HEK293T (cell line): ENCODE data around the gene ZNF76.

Experiments
- BHLHE40 ChIP-seq: fragments of 450-650 bp; IDR thresholded peaks from 2 replicates; pipeline ENCODE4 v1.6.1; 2016; ENCODE audit warnings: mild to moderate bottlenecking, moderate library complexity, borderline replicate concordance
- FOXK2 ChIP-seq: fragments of 450-650 bp; IDR thresholded peaks from 2 replicates; pipeline ENCODE4 v1.6.1; 2016; ENCODE audit warnings: mild to moderate bottlenecking
- FOXM1 ChIP-seq: fragments of 450-650 bp; IDR thresholded peaks from 2 replicates; pipeline ENCODE4 v1.6.1; 2017; ENCODE audit warnings: mild to moderate bottlenecking, borderline replicate concordance
- L3MBTL2 ChIP-seq: fragments of 450-650 bp; conservative IDR thresholded peaks from 2 replicates; pipeline ENCODE4 v1.6.1; 2016; ENCODE audit warnings: mild to moderate bottlenecking
- SP1 ChIP-seq: fragments of 450-650 bp; IDR thresholded peaks from 2 replicates; pipeline ENCODE4 v1.6.1; 2017
- SUZ12 ChIP-seq: fragments of 450-650 bp; IDR thresholded peaks from 2 replicates; pipeline ENCODE4 v1.6.1; 2016; ENCODE audit warnings: mild to moderate bottlenecking
- TARDBP ChIP-seq: fragments of 450-650 bp; IDR thresholded peaks from 2 replicates; pipeline ENCODE4 v1.6.1; 2016
- TF ChIP-seq, protein P1 (sequence below): fragments of 450-650 bp; IDR thresholded peaks from 2 replicates; pipeline ENCODE4 v1.6.1; 2016

DNA sequence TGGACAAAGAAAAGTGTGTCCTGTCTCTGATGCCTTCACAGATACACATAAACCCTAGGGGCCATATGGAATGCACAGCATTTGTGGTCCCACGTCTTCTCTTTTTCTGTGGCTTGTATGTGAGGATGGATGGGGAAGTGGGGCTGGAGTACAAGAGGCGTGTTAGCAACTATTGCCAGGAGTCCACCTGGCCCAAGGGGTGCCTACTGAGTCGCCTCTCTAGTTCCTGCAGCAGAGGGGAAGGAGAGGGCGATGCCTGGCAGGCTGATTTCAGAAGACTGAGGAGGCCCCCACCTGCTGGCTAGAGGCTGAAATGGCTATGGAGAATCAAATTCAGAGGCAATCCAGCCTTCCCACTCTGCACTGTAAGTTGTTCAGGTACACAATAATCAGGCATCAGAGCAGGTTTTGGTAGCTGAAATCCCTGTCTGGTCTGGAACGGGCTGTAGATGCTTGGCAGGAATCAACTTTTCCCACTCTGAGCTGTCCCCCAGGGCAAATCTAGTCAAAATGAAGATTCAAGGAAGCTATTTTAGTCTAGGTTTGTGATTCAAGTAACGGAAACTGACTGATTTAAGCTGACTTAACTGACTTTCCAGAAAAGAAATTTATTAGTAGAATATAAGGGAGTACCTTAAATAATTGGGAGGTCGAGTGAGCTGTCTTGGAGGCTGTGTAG is 68.0 kb downstream of the ZNF76 start:
- TF ChIP-seq, protein P1, sequence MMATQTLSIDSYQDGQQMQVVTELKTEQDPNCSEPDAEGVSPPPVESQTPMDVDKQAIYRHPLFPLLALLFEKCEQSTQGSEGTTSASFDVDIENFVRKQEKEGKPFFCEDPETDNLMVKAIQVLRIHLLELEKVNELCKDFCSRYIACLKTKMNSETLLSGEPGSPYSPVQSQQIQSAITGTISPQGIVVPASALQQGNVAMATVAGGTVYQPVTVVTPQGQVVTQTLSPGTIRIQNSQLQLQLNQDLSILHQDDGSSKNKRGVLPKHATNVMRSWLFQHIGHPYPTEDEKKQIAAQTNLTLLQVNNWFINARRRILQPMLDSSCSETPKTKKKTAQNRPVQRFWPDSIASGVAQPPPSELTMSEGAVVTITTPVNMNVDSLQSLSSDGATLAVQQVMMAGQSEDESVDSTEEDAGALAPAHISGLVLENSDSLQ: no peak
- TF ChIP-seq FOXK2 (no peak), TARDBP (no peak), FOXM1 (no peak), BHLHE40 (no peak), L3MBTL2 (no peak), SP1 (no peak), SUZ12 (no peak)
